ENCODE results near the gene MLPH. TPM values are rescaled to one million over a fixed set of nuclear protein-coding genes. Genes with fewer than 3 reads are reported as not detected.

Gene MLPH
- total RNA-seq, 1 experiment from 2014 or later, result 237 TPM

GRCh38 chr2:237514474-237515130, 27.6 kb downstream of the MLPH start:
- Histone ChIP-seq H4K20me1 (ENCODE audit: insufficient read depth) (peaks cover 14% of the 10 kb centered on the region), H3K79me2 (ENCODE audit: low read depth) (peaks cover 38% of the 10 kb centered on the region), H3K4me2 (no peak overlapping the region), H2AFZ (no peak overlapping the region), H3F3A (ENCODE audit: insufficient read depth, low read depth) (peaks cover 41% of the 10 kb centered on the region; the same call in 1 of the 2 replicates), H3K9me2 (ENCODE audit: insufficient read depth) (0 out of 2 replicates have a peak, but pooled peaks cover 6% of the 10 kb centered on the region), H3K27ac (no peak overlapping the region), H3K4me1 (replicated peaks; ENCODE audit: insufficient read depth) (no peaks in the 10 kb centered on the region), H3K27me3 (ENCODE audit: insufficient read depth, low read depth) (no peaks in the 10 kb centered on the region), H3K9me3 (ENCODE audit: insufficient read depth, low read depth) (no peaks in the 10 kb centered on the region), H3K4me3 (no peak overlapping the region), H3K36me3 (ENCODE audit: low read depth) (peaks cover 85% of the 10 kb centered on the region)
- TF ChIP-seq EZH2 (IDR thresholded peaks at IDR 0.05; ENCODE audit: low read depth) (no peak), CTCF (conservative IDR thresholded peaks at IDR 0.05) (no peak)
- ChIA-PET POLR2A (ENCODE audit: unreplicated experiment) (no interaction called here), CTCF (no interaction called here)
- BruUV-seq (replicated peaks), result TSS peak; percentile 18
- intact Hi-C loops (cut with micrococcal nuclease; ENCODE audit: unreplicated experiment), result loop anchor here (5.0 to 10.0 kb wide), 2 partner anchors 148 to 740 kb away; no protein-coding TSS in a partner anchor
- no peak for DNase-seq

DNA sequence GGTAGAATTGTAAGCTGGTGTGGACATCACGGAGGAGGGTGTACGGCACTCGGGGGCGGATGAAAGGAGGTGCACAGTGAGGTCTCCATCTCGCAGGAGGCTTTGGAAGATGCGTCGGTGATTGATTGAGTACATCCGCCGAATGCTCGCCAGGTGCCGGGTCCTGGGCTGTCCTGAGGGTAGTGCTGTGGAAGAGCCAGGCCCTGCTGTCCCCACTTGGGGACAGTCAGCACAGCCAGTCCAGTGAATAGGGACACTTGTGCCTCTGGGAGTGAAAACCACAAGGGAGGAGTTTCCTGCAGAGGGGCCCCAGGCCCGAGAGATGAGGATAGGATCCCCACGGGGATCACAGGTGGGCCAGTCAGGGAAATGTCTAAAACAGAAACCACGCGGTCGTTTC, 28.1 kb downstream of the MLPH start:
- CTCF ChIA-PET, result interaction anchor here (1.2 kb wide), 1 partner anchor 24 kb away, joined by 3 read pairs; no protein-coding TSS in a partner anchor
- no peak overlapping the region for H3K4me2 ChIP-seq
- peaks cover 32% of the 10 kb centered on the region for H3K79me2 ChIP-seq (ENCODE audit: low read depth)
- H3K4me3 ChIP-seq, result no peak overlapping the region
- H3K27me3 ChIP-seq (ENCODE audit: insufficient read depth, low read depth), result no peaks in the 10 kb centered on the region
- DNase-seq, result no peak
- H3F3A ChIP-seq (ENCODE audit: insufficient read depth, low read depth), result peaks cover 35% of the 10 kb centered on the region; the same call in 1 of the 2 replicates
- peaks cover 84% of the 10 kb centered on the region for H3K36me3 ChIP-seq (ENCODE audit: low read depth)
- no peak overlapping the region for H3K27ac ChIP-seq
- no peaks in the 10 kb centered on the region for H3K4me1 ChIP-seq (replicated peaks; ENCODE audit: insufficient read depth)
- 0 out of 2 replicates have a peak, but pooled peaks cover 6% of the 10 kb centered on the region for H3K9me2 ChIP-seq (ENCODE audit: insufficient read depth)
- no peaks in the 10 kb centered on the region for H3K9me3 ChIP-seq (ENCODE audit: insufficient read depth, low read depth)
- TF ChIP-seq CTCF (conservative IDR thresholded peaks at IDR 0.05) (no peak), EZH2 (IDR thresholded peaks at IDR 0.05; ENCODE audit: low read depth) (no peak)
- POLR2A ChIA-PET (ENCODE audit: unreplicated experiment), result no interaction called here
- no TSS peak for BruUV-seq (replicated peaks)
- intact Hi-C loops (cut with micrococcal nuclease; ENCODE audit: unreplicated experiment), result loop anchor here (10.0 kb wide), 1 partner anchor 740 kb away; no protein-coding TSS in a partner anchor
- H4K20me1 ChIP-seq (ENCODE audit: insufficient read depth), result peaks cover 20% of the 10 kb centered on the region
- H2AFZ ChIP-seq, result no peak overlapping the region

DNA sequence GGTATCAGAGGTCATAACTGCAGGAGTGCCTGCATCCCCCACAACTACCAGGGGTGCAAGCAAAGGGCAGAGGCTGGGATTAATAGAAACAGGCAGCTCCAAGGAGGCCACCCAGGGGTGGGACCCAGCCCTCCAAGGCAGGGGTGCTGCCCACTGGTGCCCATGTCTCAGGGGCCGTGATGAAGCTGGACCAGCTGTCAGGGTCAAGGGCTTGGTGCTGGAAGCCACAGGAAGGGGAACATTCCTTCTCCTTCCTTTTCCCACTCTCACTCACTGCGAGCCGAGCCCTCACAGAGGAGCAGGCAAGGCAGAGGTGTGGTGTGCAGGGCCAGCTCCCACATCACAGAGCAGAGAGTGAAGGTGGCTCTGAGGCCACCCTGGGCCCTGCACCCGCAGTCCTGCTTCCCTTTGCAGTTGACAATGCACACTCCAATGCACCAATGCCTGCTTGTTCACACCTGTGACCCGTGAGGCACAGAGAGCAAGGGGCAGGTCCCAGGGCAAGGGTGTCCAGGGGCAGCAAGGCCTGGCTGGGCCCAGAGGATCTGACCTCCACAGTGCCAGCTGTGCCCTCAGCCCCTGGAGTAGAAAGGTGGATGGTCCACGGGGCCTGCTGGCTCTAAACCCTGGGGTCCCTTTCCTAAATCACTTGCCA, 28.7 kb downstream of the MLPH start:
- TF ChIP-seq CTCF (conservative IDR thresholded peaks at IDR 0.05), result no peak
- no peak for TF ChIP-seq EZH2 (IDR thresholded peaks at IDR 0.05; ENCODE audit: low read depth)
- no peak overlapping the region for H3K4me2 ChIP-seq
- BruUV-seq (replicated peaks), result no TSS peak
- H3K79me2 ChIP-seq (ENCODE audit: low read depth), result peaks cover 28% of the 10 kb centered on the region
- H3K27me3 ChIP-seq (ENCODE audit: insufficient read depth, low read depth), result no peaks in the 10 kb centered on the region
- ChIA-PET CTCF (interaction anchor here (0.8 to 1.2 kb wide), 2 partner anchors 18 to 25 kb away, joined by 3 read pairs; no protein-coding TSS in a partner anchor), POLR2A (ENCODE audit: unreplicated experiment) (interaction anchor here (0.7 kb wide), 2 partner anchors 68 to 362 kb away, joined by 3 to 5 read pairs; no protein-coding TSS in a partner anchor)
- H3F3A ChIP-seq (ENCODE audit: insufficient read depth, low read depth), result peaks cover 30% of the 10 kb centered on the region; the same call in 1 of the 2 replicates
- H2AFZ ChIP-seq, result no peak overlapping the region
- DNase-seq, result no peak
- no peak overlapping the region for H3K27ac ChIP-seq
- no peaks in the 10 kb centered on the region for H3K4me1 ChIP-seq (replicated peaks; ENCODE audit: insufficient read depth)
- peaks cover 80% of the 10 kb centered on the region for H3K36me3 ChIP-seq (ENCODE audit: low read depth)
- intact Hi-C loops (cut with micrococcal nuclease; ENCODE audit: unreplicated experiment), result loop anchor here (10.0 kb wide), 1 partner anchor 739 kb away; no protein-coding TSS in a partner anchor
- H3K9me3 ChIP-seq (ENCODE audit: insufficient read depth, low read depth), result no peaks in the 10 kb centered on the region
- H3K4me3 ChIP-seq, result no peak overlapping the region
- peaks cover 20% of the 10 kb centered on the region for H4K20me1 ChIP-seq (ENCODE audit: insufficient read depth)
- 0 out of 2 replicates have a peak, but pooled peaks cover 6% of the 10 kb centered on the region for H3K9me2 ChIP-seq (ENCODE audit: insufficient read depth)

Measured in PC-9 (cell line).